Mesenchymal stem cell (in vitro differentiated cells and primary cell): ENCODE measurements around the gene ANO4.

Source experiments
- DNase-seq: peaks from one replicate; pipeline ENCODE4 v3.0.0-alpha.2; 2013
- H2AFZ ChIP-seq: one replicate; pipeline ENCODE4 v1.6.1; 2013; ENCODE audit warnings: low read depth, mild to moderate bottlenecking, control low read depth, inconsistent platforms, low read length, moderate library complexity
- H2AK5ac ChIP-seq: 2 replicates; pipeline ENCODE4 v1.6.1; 2013; ENCODE audit warnings: low read length, moderate library complexity, mild to moderate bottlenecking, inconsistent platforms; ENCODE audit not compliant: severe bottlenecking
- H2BK120ac ChIP-seq: one replicate; pipeline ENCODE4 v1.6.1; 2013; ENCODE audit warnings: low read depth, mild to moderate bottlenecking, inconsistent platforms, low read length, moderate library complexity
- H2BK12ac ChIP-seq, 2 experiments: one replicate each; pipeline ENCODE4 v1.6.1; 2013; ENCODE audit warnings: inconsistent platforms in 2 of 2, low read length in 2 of 2, mild to moderate bottlenecking in 2 of 2, moderate library complexity in 2 of 2, control low read depth in 1 of 2
- H2BK15ac ChIP-seq: one replicate; pipeline ENCODE4 v1.6.1; 2013; ENCODE audit warnings: mild to moderate bottlenecking, low read depth, inconsistent platforms; ENCODE audit not compliant: poor library complexity, severe bottlenecking
- H2BK5ac ChIP-seq: 2 replicates; pipeline ENCODE4 v1.6.1; 2013; ENCODE audit warnings: low read depth, mild to moderate bottlenecking, low read length, control low read depth, inconsistent platforms; ENCODE audit not compliant: poor library complexity, severe bottlenecking
- H3K14ac ChIP-seq, 2 experiments: one replicate each; pipeline ENCODE4 v1.6.1; 2013; ENCODE audit warnings: inconsistent platforms in 2 of 2, low read length in 2 of 2, control low read depth in 1 of 2, mild to moderate bottlenecking in 1 of 2, moderate library complexity in 1 of 2
- H3K18ac ChIP-seq, 2 experiments: one replicate each; pipeline ENCODE4 v1.6.1; 2013; ENCODE audit warnings: inconsistent platforms in 2 of 2, low read length in 2 of 2, control low read depth in 1 of 2, low read depth in 1 of 2, mild to moderate bottlenecking in 1 of 2
- H3K23ac ChIP-seq, 2 experiments: one replicate each; pipeline ENCODE4 v1.6.1; 2013; ENCODE audit warnings: inconsistent platforms in 2 of 2, low read length in 2 of 2, mild to moderate bottlenecking in 2 of 2, moderate library complexity in 2 of 2, control low read depth in 1 of 2
- H3K27ac ChIP-seq: 2 replicates; pipeline ENCODE4 v1.5.1; 2013; ENCODE audit warnings: mild to moderate bottlenecking, moderate library complexity, low read length, control low read depth, inconsistent platforms; ENCODE audit not compliant: poor library complexity, severe bottlenecking
- H3K27me3 ChIP-seq, 2 experiments: 2 replicates each; pipeline versions ENCODE4 v1.6.1 to v1.7.0; 2013; ENCODE audit warnings: low read length in 2 of 2, mild to moderate bottlenecking in 2 of 2, moderate library complexity in 2 of 2, control low read depth in 1 of 2, inconsistent platforms in 1 of 2; ENCODE audit not compliant: control insufficient read depth in 1 of 2, insufficient read depth in 1 of 2
- H3K36me3 ChIP-seq, 2 experiments: 2 replicates each; pipeline versions ENCODE4 v1.6.1 to v1.7.0; 2013; ENCODE audit warnings: low read length in 2 of 2, control low read depth in 1 of 2, inconsistent platforms in 1 of 2, low read depth in 1 of 2, mild to moderate bottlenecking in 1 of 2; ENCODE audit not compliant: insufficient read depth in 2 of 2, control insufficient read depth in 1 of 2
- H3K4ac ChIP-seq, 2 experiments: one replicate each; pipeline ENCODE4 v1.6.1; 2013; ENCODE audit warnings: inconsistent platforms in 2 of 2, low read length in 2 of 2, mild to moderate bottlenecking in 2 of 2, moderate library complexity in 2 of 2, control low read depth in 1 of 2, low read depth in 1 of 2
- H3K4me1 ChIP-seq: 2 replicates; pipeline ENCODE4 v1.6.1; 2013; ENCODE audit warnings: low read depth, low read length, control low read depth; ENCODE audit not compliant: control insufficient read depth, insufficient read depth
- H3K4me2 ChIP-seq: 2 replicates; pipeline ENCODE4 v1.6.1; 2013; ENCODE audit warnings: low read length, mild to moderate bottlenecking, inconsistent platforms; ENCODE audit not compliant: poor library complexity, severe bottlenecking
- H3K4me3 ChIP-seq, 2 experiments: 2 replicates each; pipeline versions ENCODE4 v1.5.1 to v1.7.0; 2013; ENCODE audit warnings: low read length in 2 of 2, mild to moderate bottlenecking in 2 of 2, control low read depth in 1 of 2, low read depth in 1 of 2; ENCODE audit not compliant: insufficient read depth in 1 of 2
- H3K79me1 ChIP-seq: replicated peaks from 2 replicates; pipeline ENCODE4 v1.6.1; 2013; ENCODE audit warnings: mild to moderate bottlenecking, control low read depth, low read length, inconsistent platforms; ENCODE audit not compliant: poor library complexity, severe bottlenecking
- H3K9ac ChIP-seq: 2 replicates; pipeline ENCODE4 v1.7.0; 2013; ENCODE audit warnings: mild to moderate bottlenecking, low read length, moderate library complexity
- H3K9me3 ChIP-seq: 2 replicates; pipeline ENCODE4 v1.7.0; 2013; ENCODE audit warnings: mild to moderate bottlenecking, low read length; ENCODE audit not compliant: control insufficient read depth
- H4K8ac ChIP-seq: one replicate; pipeline ENCODE4 v1.6.1; 2013; ENCODE audit warnings: inconsistent platforms, mild to moderate bottlenecking, low read length, moderate library complexity
- H4K91ac ChIP-seq: one replicate; pipeline ENCODE4 v1.6.1; 2013; ENCODE audit warnings: mild to moderate bottlenecking, low read length, inconsistent platforms
- WGBS: methylation state at CpG from one replicate; pipeline ENCODE4 v1.1.7; 2013; ENCODE audit warnings: mixed read lengths; 5-methylcytosine and 5-hydroxymethylcytosine counted together

Gene ANO4

DNA sequence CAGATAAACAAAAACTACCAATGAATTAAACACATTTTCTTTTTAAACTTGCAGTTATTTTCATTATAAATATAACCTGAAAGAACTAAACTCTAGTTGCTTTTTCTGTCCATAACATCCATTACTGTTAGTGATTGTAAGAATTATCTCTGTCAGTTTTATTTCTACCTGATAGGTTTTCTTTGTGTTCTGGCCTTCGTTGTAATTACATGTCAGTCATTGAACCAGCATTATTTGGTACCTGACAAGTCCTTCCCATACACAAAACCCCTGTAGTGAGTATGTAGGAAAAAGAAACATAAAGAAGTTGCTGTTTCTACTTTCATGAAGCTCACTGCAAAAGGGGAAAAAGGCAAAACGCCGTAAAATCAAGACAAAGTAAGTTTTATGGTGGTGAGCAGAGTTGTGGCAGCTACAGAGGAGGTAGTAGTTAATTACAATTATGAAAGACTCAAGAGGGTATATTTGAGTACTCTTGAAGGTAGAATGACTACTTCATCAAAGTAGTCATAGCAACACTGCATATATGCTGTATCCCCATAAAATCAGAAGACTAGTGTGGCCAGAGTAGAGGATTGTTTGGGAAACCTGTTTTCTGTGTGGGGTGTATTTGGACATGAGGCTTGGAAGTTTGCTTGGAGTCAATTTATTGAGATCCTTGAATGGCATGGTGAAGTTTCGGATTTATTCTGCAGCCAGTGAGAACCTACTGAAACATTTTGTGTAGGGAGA is 312.6 kb downstream of the ANO4 start:
- Histone ChIP-seq H3K9me3 (peaks cover 3% of the 10 kb centered on the region), H2BK120ac (no peak overlapping the region), H2BK15ac (no peak overlapping the region), H3K9ac (no peak overlapping the region), H3K4me1 (no peaks in the 10 kb centered on the region), H3K18ac (no peak overlapping the region), H3K4me2 (no peak overlapping the region), H3K27ac (no peak overlapping the region), H4K8ac (no peak overlapping the region), H2AFZ (no peak overlapping the region), H2AK5ac (no peak overlapping the region), H3K4ac (no peak overlapping the region), H4K91ac (no peak overlapping the region), H3K14ac (no peak overlapping the region), H3K79me1 (no peaks in the 10 kb centered on the region), H2BK5ac (no peak overlapping the region), H3K23ac (no peak overlapping the region), H3K27me3 (no peaks in the 10 kb centered on the region), H3K4me3 (no peak overlapping the region), H3K36me3 (no peaks in the 10 kb centered on the region), H2BK12ac (no peak overlapping the region)
- 94% methylated on average over 3 of the region's 4 CpGs for WGBS
- no peak for DNase-seq

- H3K4me2 ChIP-seq, result no peak overlapping the region
- no peaks in the 10 kb centered on the region for H3K36me3 ChIP-seq
- no peak overlapping the region for H2BK5ac ChIP-seq
- H2AFZ ChIP-seq, result no peak overlapping the region
- no peak overlapping the region for H4K91ac ChIP-seq
- no peak overlapping the region for H3K9ac ChIP-seq
- H3K9me3 ChIP-seq, result peaks cover 3% of the 10 kb centered on the region
- H3K18ac ChIP-seq, result no peak overlapping the region
- no peak overlapping the region for H3K4me3 ChIP-seq
- no peak overlapping the region for H2BK12ac ChIP-seq
- H2BK120ac ChIP-seq, result no peak overlapping the region
- no peak overlapping the region for H3K14ac ChIP-seq
- no peak overlapping the region for H3K23ac ChIP-seq
- no peaks in the 10 kb centered on the region for H3K4me1 ChIP-seq
- no peak overlapping the region for H4K8ac ChIP-seq
- no peak overlapping the region for H2BK15ac ChIP-seq
- no peak for DNase-seq
- no peak overlapping the region for H3K27ac ChIP-seq
- no peaks in the 10 kb centered on the region for H3K27me3 ChIP-seq
- H2AK5ac ChIP-seq, result no peak overlapping the region
- H3K79me1 ChIP-seq, result no peaks in the 10 kb centered on the region
- WGBS, result 80% methylated on average over 4 of the region's 5 CpGs
- no peak overlapping the region for H3K4ac ChIP-seq
Observed at GRCh38 chr12:101108130-101108529, 313.6 kb downstream of the ANO4 start.

GRCh38 chr12:101110866-101111265 is 316.3 kb downstream of the ANO4 start:
- no peaks in the 10 kb centered on the region for H3K79me1 ChIP-seq
- no peak overlapping the region for H3K27ac ChIP-seq
- no peaks in the 10 kb centered on the region for H3K4me1 ChIP-seq
- H2BK5ac ChIP-seq, result no peak overlapping the region
- no peaks in the 10 kb centered on the region for H3K36me3 ChIP-seq
- H3K18ac ChIP-seq, result no peak overlapping the region
- H4K8ac ChIP-seq, result no peak overlapping the region
- H2BK120ac ChIP-seq, result no peak overlapping the region
- no peaks in the 10 kb centered on the region for H3K27me3 ChIP-seq
- 91% methylated on average over 3 of the region's 3 CpGs for WGBS
- H2BK12ac ChIP-seq, result no peak overlapping the region
- no peaks in the 10 kb centered on the region for H3K9me3 ChIP-seq
- no peak overlapping the region for H2BK15ac ChIP-seq
- no peak overlapping the region for H3K4me3 ChIP-seq
- no peak overlapping the region for H3K9ac ChIP-seq
- no peak overlapping the region for H2AFZ ChIP-seq
- H3K4me2 ChIP-seq, result no peak overlapping the region
- H3K23ac ChIP-seq, result no peak overlapping the region
- no peak overlapping the region for H3K14ac ChIP-seq
- DNase-seq, result no peak
- no peak overlapping the region for H2AK5ac ChIP-seq
- no peak overlapping the region for H4K91ac ChIP-seq
- H3K4ac ChIP-seq, result no peak overlapping the region

- Histone ChIP-seq H3K4me1 (no peaks in the 10 kb centered on the region), H2BK5ac (no peak overlapping the region), H2BK12ac (no peak overlapping the region), H3K4ac (no peak overlapping the region), H3K4me3 (no peak overlapping the region), H3K4me2 (no peak overlapping the region), H3K18ac (no peak overlapping the region), H3K27ac (no peak overlapping the region), H2BK15ac (no peak overlapping the region), H3K27me3 (no peaks in the 10 kb centered on the region), H2AK5ac (no peak overlapping the region), H3K36me3 (no peaks in the 10 kb centered on the region), H3K14ac (no peak overlapping the region), H2BK120ac (no peak overlapping the region), H4K91ac (no peak overlapping the region), H4K8ac (no peak overlapping the region), H3K9me3 (no peaks in the 10 kb centered on the region), H2AFZ (no peak overlapping the region), H3K23ac (no peak overlapping the region), H3K79me1 (no peaks in the 10 kb centered on the region), H3K9ac (no peak overlapping the region)
- DNase-seq, result no peak
- WGBS, result 100% methylated on average over 1 of the region's 2 CpGs
Observed at GRCh38 chr12:101111441-101111840, 316.9 kb downstream of the ANO4 start.
